ENCODE measurements around the gene BCAR3.

BCAR3 gene

DNA sequence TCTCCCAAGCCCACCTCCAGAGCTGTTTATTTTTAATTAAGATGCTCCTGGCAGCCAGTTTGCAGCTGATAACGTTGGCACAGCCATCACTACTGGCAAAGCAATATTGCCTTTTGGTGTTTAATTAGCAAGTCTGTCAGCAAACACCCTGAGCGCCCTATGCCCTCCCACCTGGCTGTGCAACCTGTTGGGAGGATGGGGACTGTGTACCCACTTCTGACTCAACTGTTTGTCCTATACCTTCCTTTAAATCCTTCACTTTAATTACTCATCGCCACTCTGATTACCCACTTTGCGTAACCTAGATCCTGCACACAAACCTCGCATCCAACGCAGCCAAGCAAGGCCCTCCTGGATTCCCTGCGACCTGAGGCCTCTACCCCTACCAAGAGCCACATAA is 67.1 kb downstream of the BCAR3 start:
- no peak for DNase-seq

- DNase-seq = no peak
Measured at GRCh38 chr1:93613898-93614297, 67.7 kb downstream of the BCAR3 start.

DNA sequence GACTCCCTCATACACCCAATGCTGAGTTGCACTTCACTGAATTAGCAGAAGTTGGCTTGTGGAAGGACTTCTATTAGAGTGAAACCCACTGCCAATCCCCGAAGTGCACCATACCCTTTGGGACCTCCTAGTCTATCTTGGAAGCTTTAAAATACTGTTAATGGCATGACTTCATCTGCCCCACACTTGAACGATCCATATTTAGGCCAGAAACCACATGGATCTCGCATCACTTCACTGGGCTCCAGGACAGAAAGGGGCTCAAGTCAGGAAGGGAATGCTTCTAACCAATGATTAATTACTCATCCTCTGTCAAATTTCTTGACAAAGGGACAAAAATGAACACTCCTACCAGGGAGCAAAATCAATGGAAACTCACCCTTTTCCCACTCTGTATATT is 69.1 kb downstream of the BCAR3 start:
- no peak for DNase-seq

GRCh38 chr1:93611668-93612067 is 70.0 kb downstream of the BCAR3 start:
- DNase-seq = no peak

DNA sequence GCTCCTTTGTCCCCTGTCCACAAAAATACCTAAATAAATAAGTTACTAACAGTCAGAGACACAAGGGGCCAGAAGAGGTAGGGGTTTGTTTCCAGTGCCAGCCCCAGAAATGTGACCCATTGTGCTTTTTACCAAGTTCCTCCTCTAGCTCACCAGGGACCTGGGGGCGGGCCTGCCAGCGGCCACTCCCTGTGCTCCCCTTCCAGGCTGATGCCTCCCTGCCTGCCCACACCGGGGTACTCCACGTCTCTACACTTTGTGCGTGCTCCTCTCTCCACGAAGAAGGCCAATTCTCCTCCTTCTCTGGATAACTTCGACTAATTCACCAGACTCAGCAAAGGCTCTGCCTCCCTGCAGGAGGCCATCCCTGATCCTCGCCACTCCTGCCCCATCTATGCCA is 72.1 kb downstream of the BCAR3 start:
- DNase-seq = no peak

DNA sequence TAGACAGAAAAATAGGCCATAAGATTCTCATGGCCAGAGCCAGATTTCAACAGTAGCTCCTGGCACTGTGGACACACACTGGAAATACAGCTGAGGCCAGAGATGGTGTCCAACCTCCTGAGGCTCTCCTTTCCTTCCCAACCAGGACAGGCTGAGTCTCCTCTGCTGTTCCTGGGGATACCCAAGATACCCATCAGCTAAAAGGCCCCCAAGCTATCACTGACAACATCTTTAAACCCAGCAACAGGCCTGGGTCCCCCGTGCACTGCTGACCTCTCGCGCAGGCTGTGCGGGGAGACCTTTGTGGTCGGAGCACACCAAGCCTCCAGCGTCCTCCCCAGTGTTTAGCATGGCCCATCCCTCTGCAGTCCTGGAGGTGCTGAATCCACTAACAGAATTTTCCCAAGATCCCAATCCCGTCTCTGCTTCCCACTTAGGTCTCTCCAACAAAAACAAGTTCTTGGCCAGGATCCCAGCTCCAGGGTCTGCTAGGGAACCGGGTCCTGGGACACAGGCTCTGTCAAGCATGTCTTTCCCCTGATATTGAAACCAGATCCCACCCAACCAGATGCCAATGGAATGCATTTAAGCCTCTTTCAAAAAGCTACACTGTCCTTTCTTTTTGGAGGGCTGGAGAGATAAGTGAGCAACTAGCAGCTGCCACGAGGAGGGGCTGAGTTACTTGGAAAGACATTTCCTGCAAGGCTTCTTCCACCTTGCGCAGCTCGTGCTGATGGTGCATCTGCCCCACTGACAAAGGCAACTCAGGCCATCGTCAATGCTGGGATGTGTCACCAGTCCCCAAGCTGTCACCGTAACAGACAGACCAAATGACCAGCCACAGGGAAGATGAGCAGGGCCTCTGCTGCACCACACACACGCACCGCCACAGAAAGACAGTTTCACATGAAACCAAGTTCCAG is 73.2 kb downstream of the BCAR3 start:
- DNase-seq = no peak

DNA sequence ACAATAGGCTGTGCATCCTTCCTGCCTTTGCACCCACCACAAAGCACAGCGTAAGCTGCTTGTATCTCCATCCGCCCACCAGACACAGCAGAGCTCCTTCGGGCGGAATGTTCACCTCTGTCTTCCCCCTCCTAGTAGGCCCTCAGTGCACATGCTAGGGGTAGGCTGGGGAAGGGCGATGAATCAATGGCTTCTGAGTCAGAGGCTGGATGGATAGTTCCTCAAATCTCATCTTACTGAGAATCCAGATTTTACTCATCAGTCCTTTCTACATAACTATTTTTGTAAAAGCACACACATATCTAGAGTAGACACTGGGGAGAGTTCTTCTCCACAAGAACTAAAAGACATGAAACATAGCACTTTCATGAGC is 73.8 kb downstream of the BCAR3 start:
- DNase-seq = no peak

- no peak for DNase-seq
Measured at GRCh38 chr1:93605812-93606512, 75.7 kb downstream of the BCAR3 start.

DNA sequence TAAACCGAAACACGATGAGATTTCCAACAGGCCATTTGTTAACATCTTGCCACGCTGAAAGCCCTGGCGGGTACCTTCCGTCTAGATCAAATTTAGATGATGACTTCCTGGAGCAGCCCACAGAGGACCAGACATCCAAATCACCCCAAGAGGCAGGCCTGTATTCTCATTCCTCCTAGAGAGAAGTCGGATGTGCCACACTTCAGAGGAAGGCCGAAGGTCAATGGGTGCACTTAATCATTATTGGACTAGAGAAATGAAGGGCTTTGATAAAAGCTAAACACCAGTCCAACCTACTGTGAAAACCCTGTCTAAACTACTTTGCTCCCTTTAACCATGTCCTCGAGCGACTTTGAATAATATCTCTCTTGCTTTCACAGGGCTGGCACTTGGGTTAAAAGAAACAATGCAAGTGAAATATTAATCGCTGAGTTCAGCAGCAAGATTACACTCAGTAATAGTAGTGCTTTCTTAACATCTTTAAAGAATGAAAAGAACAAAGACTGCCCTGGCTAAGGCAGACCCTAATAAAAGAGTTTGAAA is 76.5 kb downstream of the BCAR3 start:
- DNase-seq = no peak

DNA sequence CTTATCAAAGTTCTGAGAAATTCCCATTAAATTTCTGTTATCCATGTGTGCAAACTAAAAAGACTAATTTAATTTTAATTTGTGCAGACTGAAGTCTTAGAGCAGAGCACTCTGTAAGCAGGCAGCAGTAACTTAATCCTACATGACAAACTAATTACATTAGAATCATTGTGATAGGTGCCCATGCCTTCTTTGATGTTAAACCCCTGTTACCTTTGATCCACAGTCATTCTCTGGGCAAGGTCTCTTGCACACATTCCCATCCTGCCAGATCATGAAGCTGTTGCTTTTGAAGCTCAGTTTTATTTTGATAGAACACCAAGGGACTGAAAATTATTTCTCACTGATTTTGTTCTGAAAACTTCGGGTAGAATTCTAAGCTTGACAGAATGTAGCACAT is 77.2 kb downstream of the BCAR3 start:
- no peak for DNase-seq

GRCh38 chr1:93603601-93604000 is 78.0 kb downstream of the BCAR3 start:
- DNase-seq = no peak

DNA sequence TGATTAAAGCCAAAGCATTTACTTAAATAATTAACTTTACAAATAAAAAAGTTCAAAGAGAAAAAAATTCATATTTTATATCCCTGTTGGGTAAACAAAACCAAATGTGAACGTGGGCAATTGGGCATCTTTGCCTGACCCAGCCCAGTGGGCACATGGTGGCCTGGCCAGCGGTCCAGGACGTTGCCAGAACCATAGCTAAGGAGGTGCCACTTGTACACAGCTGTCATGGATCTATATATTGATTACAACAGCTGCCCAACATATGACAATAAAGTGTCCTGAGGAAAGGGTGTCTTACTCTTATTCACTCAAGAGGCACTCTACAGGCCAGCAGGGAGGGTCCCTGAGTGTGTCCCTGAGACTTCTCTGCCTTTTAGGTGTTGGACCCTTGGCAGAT is 78.5 kb downstream of the BCAR3 start:
- DNase-seq = no peak

DNA sequence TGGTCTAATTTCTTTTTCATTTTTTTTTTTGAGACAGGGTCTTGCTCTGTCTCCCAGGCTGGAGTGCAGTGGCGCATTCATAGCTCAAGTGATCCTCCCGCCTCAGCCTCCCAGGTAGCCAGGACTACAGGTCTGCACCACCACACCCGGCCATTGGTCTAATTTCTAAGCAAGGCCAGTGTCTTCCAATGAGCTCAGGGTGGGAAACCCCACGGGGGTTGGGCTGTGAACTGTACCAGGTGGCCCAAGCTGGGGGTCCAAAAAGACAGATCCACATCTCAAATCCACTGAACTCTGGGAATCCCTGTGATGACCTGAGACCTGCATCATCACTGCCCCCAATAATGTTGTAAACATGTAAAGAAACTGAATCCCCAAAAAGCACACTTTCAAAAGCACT is 79.5 kb downstream of the BCAR3 start:
- no peak for DNase-seq

- no peak for DNase-seq
Measured at GRCh38 chr1:93601686-93602085, 80.0 kb downstream of the BCAR3 start.

DNA sequence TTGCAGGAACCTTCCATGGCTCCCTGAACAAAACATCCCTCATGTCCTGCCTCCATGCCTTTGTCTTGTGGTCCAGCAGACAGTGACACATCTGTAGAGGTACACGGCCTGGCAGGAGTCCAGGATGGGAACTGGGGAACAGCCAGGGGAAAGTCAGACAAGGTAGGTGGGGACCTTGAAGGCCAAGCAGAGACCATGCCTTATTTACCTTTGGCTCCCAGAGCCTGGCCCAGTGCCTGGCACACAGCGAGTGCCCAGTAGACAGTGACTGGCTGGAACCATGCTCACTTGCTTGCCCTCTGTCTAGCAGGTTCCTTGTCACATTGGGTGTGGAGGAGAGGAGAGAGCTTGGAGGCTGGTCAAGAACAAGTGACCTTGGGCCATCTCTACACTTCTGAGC is 81.0 kb downstream of the BCAR3 start:
- no peak for DNase-seq

- DNase-seq = no peak
Measured at GRCh38 chr1:93599479-93599878, 82.2 kb downstream of the BCAR3 start.

- no peak for DNase-seq
Measured at GRCh38 chr1:93598861-93599439, 82.7 kb downstream of the BCAR3 start.

GRCh38 chr1:93598396-93598795 is 83.2 kb downstream of the BCAR3 start:
- DNase-seq = no peak

- no peak for DNase-seq
Measured at GRCh38 chr1:93597709-93598108, 83.9 kb downstream of the BCAR3 start.

DNA sequence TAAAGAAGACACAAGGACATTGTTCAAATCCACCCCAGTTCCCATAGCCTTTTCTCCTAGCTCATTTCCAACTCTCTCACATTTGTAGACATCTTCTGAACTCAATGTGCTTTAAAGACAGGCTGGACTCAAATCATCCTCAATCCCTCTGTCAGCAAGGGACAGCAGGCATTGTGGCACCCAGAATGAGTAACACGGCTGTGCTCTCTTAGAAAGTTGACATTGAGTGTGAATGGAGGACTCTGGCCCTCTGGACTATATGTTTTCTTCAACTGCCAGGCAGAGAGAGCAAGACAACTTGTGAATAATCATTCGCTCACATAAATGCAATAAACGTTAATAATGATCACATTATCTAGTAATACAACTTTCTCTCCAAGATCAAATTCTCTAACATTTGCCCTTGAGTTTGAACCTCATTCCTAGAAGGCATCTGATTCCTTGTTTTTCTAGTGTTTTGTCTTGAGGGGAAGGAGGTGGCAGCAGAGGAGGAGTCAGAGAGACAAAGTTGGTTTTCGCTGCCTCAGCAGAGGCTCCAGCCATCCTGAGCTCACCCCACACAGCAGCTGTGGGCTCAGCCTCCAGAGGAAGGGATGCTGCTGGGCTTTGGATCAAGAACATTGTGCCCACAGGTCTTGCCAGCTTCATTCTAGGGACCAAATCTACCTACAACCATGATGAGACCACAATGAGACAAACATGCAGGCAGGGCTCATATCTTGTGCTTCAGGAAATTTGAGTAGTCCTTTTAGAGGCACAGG is 85.1 kb downstream of the BCAR3 start:
- no peak for DNase-seq

GRCh38 chr1:93595743-93596142 is 85.9 kb downstream of the BCAR3 start:
- DNase-seq = no peak

DNA sequence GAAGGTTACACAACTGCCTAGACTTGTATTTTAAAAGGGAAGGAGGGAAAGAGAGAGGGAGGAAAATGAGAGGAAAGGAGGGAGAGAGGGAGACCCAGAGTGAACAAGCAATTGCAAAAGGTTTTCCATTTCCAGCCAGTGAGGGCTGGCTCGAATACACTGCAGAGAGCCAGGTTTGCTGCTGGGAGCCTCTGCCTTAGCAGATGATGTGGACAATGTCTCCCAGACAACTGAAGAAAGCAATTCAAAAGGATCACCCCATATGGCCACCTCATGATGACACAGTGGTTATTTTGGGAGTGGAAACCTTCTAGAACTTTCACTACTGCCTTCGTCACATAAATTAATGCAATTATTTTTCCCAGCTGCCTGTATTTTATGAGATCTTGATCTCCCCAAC is 86.4 kb downstream of the BCAR3 start:
- no peak for DNase-seq

GRCh38 chr1:93594603-93594880 is 87.1 kb downstream of the BCAR3 start:
- DNase-seq = no peak

All from NCI-H2171 (cell line).